B cell (primary cell): ENCODE results near the gene ACR. TPM values are rescaled to one million over a fixed set of nuclear protein-coding genes. Genes with fewer than 3 reads are reported as not detected.
"Not testable (repeated sequence)": the region's sequence is repeated elsewhere in the genome, so short reads cannot be mapped to it uniquely, and the experiment has no call there.

Experiments used
- ATAC-seq: fragments of 200-7000 bp; cut with Tn5 transposase; one replicate; pipeline ENCODE4 v1.10.0; 2021; ENCODE audit warnings: low read depth, mild to moderate bottlenecking, moderate number of reproducible peaks, moderate library complexity
- CTCF ChIA-PET: fragments of 350-600 bp; sonication (Branson Sonifier 250); formaldehyde crosslinking; loops from one replicate; lab custom pipeline; 2021; ENCODE audit warnings: antibody characterized with exemption, inconsistent platforms; lab: Charles Lee
- POLR2A ChIA-PET: fragments of 350-600 bp; sonication (Branson Sonifier 250); formaldehyde crosslinking; loops from one replicate; lab custom pipeline; 2021; ENCODE audit warnings: antibody characterized with exemption; lab: Charles Lee
- DNase-seq: peaks from one replicate; pipeline ENCODE4 v3.0.0; 2013
- H2AFZ ChIP-seq: 2 replicates; pipeline ENCODE4 v1.6.1; 2012; ENCODE audit warnings: mild to moderate bottlenecking, low read depth, low read length; ENCODE audit not compliant: insufficient read depth, poor library complexity, severe bottlenecking
- H3K27ac ChIP-seq, 2 donors: 1 replicate in 1 of 2; 2 replicates in 1 of 2; pipeline ENCODE4 v1.5.1; 2012 to 2013; ENCODE audit warnings: low read length in 2 of 2, mild to moderate bottlenecking in 2 of 2, moderate library complexity in 1 of 2
- H3K27me3 ChIP-seq, 4 experiments: fragments of 200-600 bp in 1 of 4; sonication (generic) in 1 of 4; replicated peaks in 1 of 4; 1 replicate in 2 of 4; 2 replicates in 2 of 4; pipeline versions ENCODE4 v1.6.1 to v1.7.0; 2013 to 2016; ENCODE audit warnings: low read length in 3 of 4, mild to moderate bottlenecking in 2 of 4, mixed read lengths in 1 of 4, moderate library complexity in 1 of 4; ENCODE audit not compliant: insufficient read depth in 4 of 4, control insufficient read depth in 3 of 4; ENCODE audit errors: control extremely low read depth in 1 of 4
- H3K36me3 ChIP-seq, 2 experiments: replicated peaks in 1 of 2; 1 replicate in 1 of 2; 2 replicates in 1 of 2; pipeline versions ENCODE4 v1.6.1 to v1.7.1; 2013; ENCODE audit warnings: low read length in 1 of 2; ENCODE audit not compliant: insufficient read depth in 2 of 2, control insufficient read depth in 1 of 2; ENCODE audit errors: control extremely low read depth in 1 of 2, extremely low read depth in 1 of 2
- H3K4me1 ChIP-seq, 2 donors: fragments of 200-600 bp in 1 of 2; sonication (generic) in 1 of 2; 1 replicate in 1 of 2; 2 replicates in 1 of 2; pipeline versions ENCODE4 v1.5.1 to v1.6.1; 2013 to 2017; ENCODE audit warnings: low read length in 2 of 2; ENCODE audit not compliant: control insufficient read depth in 2 of 2, insufficient read depth in 2 of 2
- H3K4me2 ChIP-seq: replicated peaks from 2 replicates; pipeline ENCODE3; 2012; ENCODE audit warnings: mild to moderate bottlenecking, low read depth, low read length; ENCODE audit not compliant: poor library complexity, severe bottlenecking
- H3K4me3 ChIP-seq, 5 experiments: fragments of 200-600 bp in 1 of 5; sonication (generic) in 1 of 5; 1 replicate in 3 of 5; 2 replicates in 2 of 5; pipeline versions ENCODE4 v1.5.1 to v1.7.0; 2011 to 2016; ENCODE audit warnings: low read length in 4 of 5, mild to moderate bottlenecking in 4 of 5, low read depth in 2 of 5, control low read depth in 1 of 5, moderate library complexity in 1 of 5; ENCODE audit not compliant: insufficient read depth in 1 of 5; ENCODE audit errors: control extremely low read depth in 1 of 5, extremely low read depth in 1 of 5
- H3K79me2 ChIP-seq: fragments of 200-600 bp; sonication (generic); one replicate; pipeline ENCODE4 v1.6.0; 2016; ENCODE audit warnings: low read length; ENCODE audit not compliant: control insufficient read depth, insufficient read depth
- H3K9ac ChIP-seq: fragments of 200-600 bp; sonication (generic); 2 replicates; pipeline ENCODE4 v1.6.1; 2017; ENCODE audit warnings: mild to moderate bottlenecking, low read length, moderate library complexity
- H3K9me3 ChIP-seq, 3 donors: one replicate each; pipeline versions ENCODE4 v1.6.1 to v1.7.1; 2013; ENCODE audit warnings: low read length in 2 of 3; ENCODE audit not compliant: control insufficient read depth in 2 of 3, insufficient read depth in 1 of 3; ENCODE audit errors: control extremely low read depth in 1 of 3
- H4K20me1 ChIP-seq: 2 replicates; pipeline ENCODE4 v1.6.0; 2012; ENCODE audit warnings: mild to moderate bottlenecking, low read length; ENCODE audit not compliant: insufficient read depth, control insufficient read depth, poor library complexity, severe bottlenecking
- H3K27ac Mint-ChIP-seq: one replicate; pipeline ENCODE4 v1.8.0; 2021; ENCODE audit warnings: mixed read lengths
- H3K27me3 Mint-ChIP-seq: one replicate; pipeline ENCODE4 v1.8.0; 2021; ENCODE audit warnings: mixed read lengths
- H3K4me1 Mint-ChIP-seq: one replicate; pipeline ENCODE4 v1.8.0; 2021; ENCODE audit warnings: mixed read lengths
- H3K4me3 Mint-ChIP-seq: one replicate; pipeline ENCODE4 v1.8.0; 2021; ENCODE audit warnings: mixed read lengths
- H3K9me3 Mint-ChIP-seq: one replicate; pipeline ENCODE4 v1.8.0; 2022; ENCODE audit warnings: mixed read lengths; ENCODE audit not compliant: insufficient read depth
- EZH2 ChIP-seq: IDR thresholded peaks from 2 replicates; pipeline ENCODE4 v1.6.1; 2012; ENCODE audit warnings: borderline replicate concordance, low read depth, mild to moderate bottlenecking, moderate library complexity, low read length; ENCODE audit not compliant: insufficient read depth, poor library complexity, severe bottlenecking
- WGBS: methylation state at CpG from one replicate; pipeline ENCODE4 v1.1.5; 2013; ENCODE audit warnings: missing lambda C conversion rate; ENCODE audit not compliant: insufficient coverage; 5-methylcytosine and 5-hydroxymethylcytosine counted together
- intact Hi-C: fragments of 100-400 bp; cut with micrococcal nuclease; formaldehyde crosslinking; loops from one replicate; pipeline ENCODE4 v1.10.0; 2022
- polyA plus RNA-seq: library from polyadenylated mRNA; depleted of rRNA; stranded (reverse); fragments of >200 nt; gene quantifications from 2 replicates; pipeline ENCODE4 v1.2.3, GENCODE V29; 2012
- total RNA-seq, 2 donors: library from RNA; stranded (reverse); fragments of 120-200 nt in 1 of 2; gene quantifications; 1 replicate in 1 of 2; 2 replicates in 1 of 2; pipeline versions ENCODE4 v1.2.3 to v1.2.4, GENCODE V29; 2013 to 2022
- TF ChIP-seq, protein P1 (sequence below): fragments of 200-600 bp; IDR thresholded peaks from one replicate; pipeline ENCODE4 v1.8.0; 2022; ENCODE audit warnings: antibody characterized with exemption, mild to moderate bottlenecking

The ACR gene
- total and polyA plus RNA-seq, 2 donors (not counting 1 experiment from before 2014, with no cell fraction given): not detected

DNA sequence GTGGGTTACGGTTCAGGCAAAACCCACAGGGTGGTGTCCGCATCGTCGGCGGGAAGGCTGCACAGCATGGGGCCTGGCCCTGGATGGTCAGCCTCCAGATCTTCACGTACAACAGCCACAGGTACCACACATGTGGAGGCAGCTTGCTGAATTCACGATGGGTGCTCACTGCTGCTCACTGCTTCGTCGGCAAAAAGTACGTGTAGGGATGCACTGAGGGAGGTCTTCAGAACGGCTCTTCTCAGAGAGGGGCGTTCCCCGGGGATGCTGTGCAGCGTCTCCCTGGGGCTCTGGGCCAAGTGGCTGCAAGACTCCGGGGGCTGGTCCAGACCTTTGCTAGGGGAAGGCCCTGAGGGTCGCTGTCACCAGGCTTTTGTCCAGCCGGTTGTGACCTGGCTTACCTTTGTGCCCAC is 1.3 kb downstream of the ACR start:
- WGBS: 92% methylated on average over 17 of the region's 17 CpGs
- Mint-ChIP-seq H3K27me3 (peaks cover 22% of the 10 kb centered on the region), H3K9me3 (no peaks in the 10 kb centered on the region), H3K27ac (no peak overlapping the region), H3K4me1 (no peaks in the 10 kb centered on the region), H3K4me3 (no peak overlapping the region)
- POLR2A ChIA-PET: no interaction called here
- CTCF ChIA-PET: no interaction called here
- H3K4me2 ChIP-seq: no peak overlapping the region
- H3K27me3 ChIP-seq: no peaks in the 10 kb centered on the region
- no peak overlapping the region for H3K9ac ChIP-seq
- no peak overlapping the region for H2AFZ ChIP-seq
- no peak overlapping the region for H3K27ac ChIP-seq
- TF ChIP-seq EZH2: no peak
- TF ChIP-seq, protein P1, sequence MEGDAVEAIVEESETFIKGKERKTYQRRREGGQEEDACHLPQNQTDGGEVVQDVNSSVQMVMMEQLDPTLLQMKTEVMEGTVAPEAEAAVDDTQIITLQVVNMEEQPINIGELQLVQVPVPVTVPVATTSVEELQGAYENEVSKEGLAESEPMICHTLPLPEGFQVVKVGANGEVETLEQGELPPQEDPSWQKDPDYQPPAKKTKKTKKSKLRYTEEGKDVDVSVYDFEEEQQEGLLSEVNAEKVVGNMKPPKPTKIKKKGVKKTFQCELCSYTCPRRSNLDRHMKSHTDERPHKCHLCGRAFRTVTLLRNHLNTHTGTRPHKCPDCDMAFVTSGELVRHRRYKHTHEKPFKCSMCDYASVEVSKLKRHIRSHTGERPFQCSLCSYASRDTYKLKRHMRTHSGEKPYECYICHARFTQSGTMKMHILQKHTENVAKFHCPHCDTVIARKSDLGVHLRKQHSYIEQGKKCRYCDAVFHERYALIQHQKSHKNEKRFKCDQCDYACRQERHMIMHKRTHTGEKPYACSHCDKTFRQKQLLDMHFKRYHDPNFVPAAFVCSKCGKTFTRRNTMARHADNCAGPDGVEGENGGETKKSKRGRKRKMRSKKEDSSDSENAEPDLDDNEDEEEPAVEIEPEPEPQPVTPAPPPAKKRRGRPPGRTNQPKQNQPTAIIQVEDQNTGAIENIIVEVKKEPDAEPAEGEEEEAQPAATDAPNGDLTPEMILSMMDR: no peak
- H4K20me1 ChIP-seq: no peaks in the 10 kb centered on the region
- H3K9me3 ChIP-seq: no peaks in the 10 kb centered on the region
- intact Hi-C loops: no loop called here
- no peaks in the 10 kb centered on the region for H3K36me3 ChIP-seq
- H3K4me1 ChIP-seq: no peaks in the 10 kb centered on the region
- ATAC-seq (no peak), DNase-seq (no peak)
- no peaks in the 10 kb centered on the region for H3K79me2 ChIP-seq
- no peak overlapping the region for H3K4me3 ChIP-seq

DNA sequence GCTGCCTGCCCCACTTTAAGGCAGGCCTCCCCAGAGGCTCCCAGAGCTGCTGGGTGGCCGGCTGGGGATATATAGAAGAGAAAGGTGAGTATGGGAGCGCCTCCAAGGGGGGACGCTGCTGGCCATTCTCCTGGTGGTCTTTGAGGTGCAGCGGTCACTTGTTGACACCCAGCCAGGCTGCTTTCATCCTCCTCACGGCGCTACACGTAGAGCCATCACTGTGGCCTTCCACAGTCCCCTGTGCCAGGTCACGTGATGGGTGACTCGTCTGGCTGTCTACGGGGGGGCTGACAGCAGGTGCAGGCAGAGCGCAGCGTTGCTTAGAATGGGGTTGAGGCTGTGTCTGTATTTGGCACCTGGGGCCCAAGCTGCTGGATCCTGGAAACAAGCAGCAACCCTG is 1.9 kb downstream of the ACR start:
- 89% methylated on average over 12 of the region's 12 CpGs for WGBS
- Histone ChIP-seq H3K27me3 (no peaks in the 10 kb centered on the region), H2AFZ (no peak overlapping the region), H3K4me1 (no peaks in the 10 kb centered on the region), H3K4me3 (no peak overlapping the region), H3K9ac (no peak overlapping the region), H3K9me3 (no peaks in the 10 kb centered on the region), H4K20me1 (no peaks in the 10 kb centered on the region), H3K79me2 (no peaks in the 10 kb centered on the region), H3K4me2 (no peak overlapping the region), H3K36me3 (no peaks in the 10 kb centered on the region), H3K27ac (no peak overlapping the region)
- DNase-seq: no peak
- TF ChIP-seq, protein P1: no peak
- TF ChIP-seq EZH2: no peak
- no peak for ATAC-seq
- peaks cover 22% of the 10 kb centered on the region for H3K27me3 Mint-ChIP-seq
- intact Hi-C loops: no loop called here
- no peaks in the 10 kb centered on the region for H3K4me1 Mint-ChIP-seq
- no peaks in the 10 kb centered on the region for H3K9me3 Mint-ChIP-seq
- CTCF ChIA-PET: no interaction called here
- no peak overlapping the region for H3K27ac Mint-ChIP-seq
- no peak overlapping the region for H3K4me3 Mint-ChIP-seq
- POLR2A ChIA-PET: no interaction called here

DNA sequence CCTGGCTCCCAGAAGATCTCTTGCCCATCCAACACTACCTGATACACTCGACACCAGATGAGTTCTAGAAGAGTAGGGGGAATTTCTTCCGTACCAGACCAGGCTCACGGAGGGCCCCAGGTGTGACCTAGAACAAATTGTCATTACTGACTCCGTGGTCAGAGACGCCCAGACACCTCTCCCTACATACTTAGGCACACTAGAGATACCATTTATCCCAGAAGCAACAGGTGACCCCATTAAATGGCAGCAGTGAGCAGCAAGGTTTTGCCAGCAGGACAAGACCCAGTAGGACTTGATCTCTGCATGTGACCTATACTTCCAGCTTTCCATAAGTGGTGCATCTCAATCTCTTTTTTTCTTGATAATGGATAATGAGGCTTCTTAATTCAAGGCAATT is 2.7 kb downstream of the ACR start:
- H3K27me3 ChIP-seq, H3K9me3 ChIP-seq, CTCF ChIA-PET, H3K4me3 Mint-ChIP-seq, H3K79me2 ChIP-seq, H3K4me1 ChIP-seq, H3K27ac Mint-ChIP-seq, H4K20me1 ChIP-seq, H3K9ac ChIP-seq, H3K4me2 ChIP-seq, intact Hi-C loops, H3K4me1 Mint-ChIP-seq, H2AFZ ChIP-seq, ATAC-seq, H3K36me3 ChIP-seq, H3K9me3 Mint-ChIP-seq, POLR2A ChIA-PET, H3K4me3 ChIP-seq, DNase-seq, H3K27ac ChIP-seq: not testable (repeated sequence)
- 83% methylated on average over 2 of the region's 5 CpGs for WGBS
- H3K27me3 Mint-ChIP-seq: peaks cover 22% of the 10 kb centered on the region
